Measurements from ENCODE around the gene RAD18. TPM values are rescaled to one million over a fixed set of nuclear protein-coding genes. Genes with fewer than 3 reads are reported as not detected.

The RAD18 gene
- total RNA-seq, 3 donors from 2014 or later = 10.2 to 16.1 (median 12.5) TPM

GRCh38 chr3:9007213-9007612 lies 43.9 kb upstream of the RAD18 start:
- H3K9me3 ChIP-seq = no peaks in the 10 kb centered on the region
- intact Hi-C loops (cut with DNase I, micrococcal nuclease) = no loop called here
- no peak for ATAC-seq
- H3K4me1 ChIP-seq (ENCODE audit: low read depth) = no peaks in the 10 kb centered on the region
- H3K36me3 ChIP-seq (ENCODE audit: low read depth) = no peaks in the 10 kb centered on the region
- H3K4me3 ChIP-seq = no peak overlapping the region
- no peak for TF ChIP-seq CTCF (IDR thresholded peaks at IDR 0.05)
- DNase-seq = no peak

- intact Hi-C loops (cut with DNase I, micrococcal nuclease) = no loop called here
- no peak for DNase-seq
Measured at GRCh38 chr3:9000041-9000440, 36.8 kb upstream of the RAD18 start.

GRCh38 chr3:8997151-8997550 lies 33.9 kb upstream of the RAD18 start:
- DNase-seq (no peak), ATAC-seq (no peak)
- Histone ChIP-seq H3K4me1 (ENCODE audit: low read depth) (no peaks in the 10 kb centered on the region), H3K9me3 (no peaks in the 10 kb centered on the region), H3K36me3 (ENCODE audit: low read depth) (no peaks in the 10 kb centered on the region), H3K4me3 (no peak overlapping the region)
- no peak for TF ChIP-seq CTCF (IDR thresholded peaks at IDR 0.05)
- intact Hi-C loops (cut with DNase I, micrococcal nuclease) = no loop called here

More at GRCh38 chr3:9000041-9000440, 36.8 kb upstream of the RAD18 start:
- Histone ChIP-seq H3K9me3 (no peaks in the 10 kb centered on the region), H3K4me3 (no peak overlapping the region), H3K36me3 (ENCODE audit: low read depth) (no peaks in the 10 kb centered on the region), H3K4me1 (ENCODE audit: low read depth) (no peaks in the 10 kb centered on the region)
- no peak for TF ChIP-seq CTCF (IDR thresholded peaks at IDR 0.05)
- no peak for ATAC-seq

GRCh38 chr3:8996681-8997121 lies 33.4 kb upstream of the RAD18 start:
- H3K4me3 ChIP-seq = no peak overlapping the region
- peak in 1 of 3 donors; percentile 32 for DNase-seq
- no peaks in the 10 kb centered on the region for H3K4me1 ChIP-seq (ENCODE audit: low read depth)
- no peaks in the 10 kb centered on the region for H3K9me3 ChIP-seq
- intact Hi-C loops (cut with DNase I, micrococcal nuclease) = no loop called here
- ATAC-seq = peak; percentile 48
- no peak for TF ChIP-seq CTCF (IDR thresholded peaks at IDR 0.05)
- no peaks in the 10 kb centered on the region for H3K36me3 ChIP-seq (ENCODE audit: low read depth)

GRCh38 chr3:8996216-8996615 lies 32.9 kb upstream of the RAD18 start:
- ATAC-seq (no peak), DNase-seq (no peak)
- H3K9me3 ChIP-seq = no peaks in the 10 kb centered on the region
- no peak for TF ChIP-seq CTCF (IDR thresholded peaks at IDR 0.05)
- H3K36me3 ChIP-seq (ENCODE audit: low read depth) = no peaks in the 10 kb centered on the region
- intact Hi-C loops (cut with DNase I, micrococcal nuclease) = no loop called here
- H3K4me1 ChIP-seq (ENCODE audit: low read depth) = no peaks in the 10 kb centered on the region
- no peak overlapping the region for H3K4me3 ChIP-seq

- Histone ChIP-seq H3K9me3 (no peaks in the 10 kb centered on the region), H3K36me3 (ENCODE audit: low read depth) (no peaks in the 10 kb centered on the region), H3K4me3 (no peak overlapping the region), H3K4me1 (ENCODE audit: low read depth) (no peaks in the 10 kb centered on the region)
- no peak for TF ChIP-seq CTCF (IDR thresholded peaks at IDR 0.05)
- DNase-seq (no peak), ATAC-seq (no peak)
- intact Hi-C loops (cut with DNase I, micrococcal nuclease) = no loop called here
Measured at GRCh38 chr3:8994226-8994625, 31.0 kb upstream of the RAD18 start.

All from mucosa of descending colon (tissue), 3 donors.